ENCODE results near the gene PAX2. TPM values are rescaled to one million over a fixed set of nuclear protein-coding genes. Genes with fewer than 3 reads are reported as not detected.

PAX2 gene
- total and polyA plus RNA-seq, 2 of the 8 experiments (the other 6 are each of a cell fraction or from before 2014, with no cell fraction given), result 0.02 TPM; not detected in 1

GRCh38 chr10:100867261-100867963 lies 122.0 kb downstream of the PAX2 start:
- peaks cover 0 to 8% (median 4%) of the 10 kb centered on the region in 4 experiments; a peak in 6 of 7 replicates for H3K4me1 ChIP-seq (replicated peaks in 1 of 4; ENCODE audit: control insufficient read depth in 3 of 4, insufficient read depth in 4 of 4, low read length in 3 of 4)
- peak overlapping the region; percentile 41; the same call in 1 of the 2 replicates for H4K8ac ChIP-seq (ENCODE audit: extremely low read depth, insufficient read depth, low read length)
- no peaks in the 10 kb centered on the region for H3K79me1 ChIP-seq (ENCODE audit: low read depth, low read length)
- H3K4me3 ChIP-seq (ENCODE audit: extremely low read depth in 1 of 4, insufficient read depth in 2 of 4, low read depth in 3 of 4, low read length in 4 of 4), result peak overlapping the region in 1 of 4 experiments; percentile 54; a peak in 1 of 8 replicates
- DNase-seq (ENCODE audit: low read depth in 1 of 2, low spot score in 2 of 2) (no peak), FAIRE-seq (no peak)
- H3K9me3 ChIP-seq (ENCODE audit: insufficient read depth in 2 of 2, low read depth in 1 of 2, low read length in 1 of 2), result no peaks in the 10 kb centered on the region
- H2AFZ ChIP-seq (ENCODE audit: low read length), result no peak overlapping the region; the same call in 1 of the 2 replicates
- no peak overlapping the region for H3K4ac ChIP-seq (replicated peaks; ENCODE audit: insufficient read length, low read depth, low read length)
- H3K23ac ChIP-seq (ENCODE audit: insufficient read length), result no peak overlapping the region
- no peak overlapping the region for H3K56ac ChIP-seq (replicated peaks; ENCODE audit: insufficient read length, low read depth, low read length)
- H2BK12ac ChIP-seq (ENCODE audit: low read depth, low read length), result no peak overlapping the region
- H4K91ac ChIP-seq (replicated peaks; ENCODE audit: insufficient read length, low read length), result no peak overlapping the region
- TF ChIP-seq GTF2F1 (IDR thresholded peaks at IDR 0.05; ENCODE audit: borderline replicate concordance, low read depth, low read length) (no peak), CBX8 (IDR thresholded peaks at IDR 0.05; ENCODE audit: borderline replicate concordance, low read depth, low read length) (no peak), USF2 (IDR thresholded peaks at IDR 0.05; ENCODE audit: low read length) (no peak)
- H3K18ac ChIP-seq (ENCODE audit: extremely low read depth, low read length), result no peak overlapping the region
- H2AK5ac ChIP-seq (ENCODE audit: low read depth, low read length), result no peak overlapping the region
- no peaks in the 10 kb centered on the region for H3K36me3 ChIP-seq (ENCODE audit: control insufficient read depth in 2 of 4, insufficient read depth in 4 of 4, low read length in 3 of 4)
- no peaks in the 10 kb centered on the region for H4K20me1 ChIP-seq (replicated peaks in 1 of 2; ENCODE audit: control insufficient read depth in 1 of 2, insufficient read depth in 2 of 2, low read length in 2 of 2)
- peaks cover 1 to 47% (median 35%) of the 10 kb centered on the region in 4 experiments for H3K27me3 ChIP-seq (replicated peaks in 1 of 4; ENCODE audit: control insufficient read depth in 3 of 4, extremely low read depth in 1 of 4, insufficient read depth in 3 of 4, low read length in 3 of 4)
- H3K4me2 ChIP-seq (ENCODE audit: insufficient read depth in 1 of 2, low read depth in 2 of 2, low read length in 2 of 2), result peak overlapping the region in 1 of 2 experiments; percentile 74; a peak in 2 of 4 replicates
- 81% methylated on average over 8 of the region's 8 CpGs; no CpG with 5 or more reads in 1 of the 2 experiments for WGBS, 2 experiments (ENCODE audit: extremely low coverage in 1 of 2, insufficient coverage in 1 of 2, insufficient read length in 1 of 2, insufficient replicate concordance in 2 of 2, low coverage in 1 of 2, low lambda C conversion rate in 2 of 2, missing lambda C conversion rate in 1 of 2)
- no peaks in the 10 kb centered on the region for H3K23me2 ChIP-seq (ENCODE audit: low read depth, low read length)
- H3K9ac ChIP-seq (replicated peaks in 1 of 4; ENCODE audit: extremely low read depth in 1 of 4, low read depth in 3 of 4, low read length in 3 of 4), result no peak overlapping the region
- no peak overlapping the region for H3K14ac ChIP-seq (ENCODE audit: insufficient read length)
- H3K79me2 ChIP-seq (ENCODE audit: control insufficient read depth in 1 of 2, insufficient read depth in 2 of 2, low read length in 2 of 2), result no peaks in the 10 kb centered on the region
- no peak overlapping the region for H2BK20ac ChIP-seq (ENCODE audit: low read length)
- POLR2A ChIA-PET (ENCODE audit: partially characterized antibody), result no interaction called here
- no peak overlapping the region for H2BK5ac ChIP-seq (ENCODE audit: low read depth, low read length)
- no peak overlapping the region for H4K5ac ChIP-seq (ENCODE audit: insufficient read length, low read depth, low read length)
- H3K27ac ChIP-seq (ENCODE audit: low read depth, low read length), result no peak overlapping the region
- CTCF ChIA-PET (ENCODE audit: partially characterized antibody), result interaction anchor here (0.6 to 5.9 kb wide), 13 partner anchors 10 to 305 kb away, joined by 3 to 42 read pairs (median 3); no protein-coding TSS in a partner anchor
- H2BK15ac ChIP-seq (ENCODE audit: low read length), result no peak overlapping the region
- no peak overlapping the region for H2BK120ac ChIP-seq (replicated peaks; ENCODE audit: low read depth, low read length)

Data from H1 (cell line).